Measurements from ENCODE around the gene IZUMO1. TPM values are rescaled to one million over a fixed set of nuclear protein-coding genes. Genes with fewer than 3 reads are reported as not detected.
"Not testable (repeated sequence)": the region's sequence is repeated elsewhere in the genome, so short reads cannot be mapped to it uniquely, and the experiment has no call there.

The IZUMO1 gene
- polyA plus RNA-seq, 1 experiment = not detected

GRCh38 chr19:48720251-48720612 is 26.5 kb downstream of the IZUMO1 start:
- peak overlapping the region; percentile 44 for H3K4me3 ChIP-seq (ENCODE audit: low read depth, low read length)
- DNase-seq (ENCODE audit: low read depth, low spot score) = no peak
- H3K27me3 ChIP-seq (ENCODE audit: control insufficient read depth, insufficient read depth, low read length) = no peaks in the 10 kb centered on the region
- H3K27ac ChIP-seq (ENCODE audit: low read depth, low read length) = no peak overlapping the region
- peaks cover 4% of the 10 kb centered on the region; the same call in 1 of the 2 replicates for H3K9me3 ChIP-seq (ENCODE audit: control insufficient read depth, insufficient read depth, low read length)
- TF ChIP-seq, protein P1, sequence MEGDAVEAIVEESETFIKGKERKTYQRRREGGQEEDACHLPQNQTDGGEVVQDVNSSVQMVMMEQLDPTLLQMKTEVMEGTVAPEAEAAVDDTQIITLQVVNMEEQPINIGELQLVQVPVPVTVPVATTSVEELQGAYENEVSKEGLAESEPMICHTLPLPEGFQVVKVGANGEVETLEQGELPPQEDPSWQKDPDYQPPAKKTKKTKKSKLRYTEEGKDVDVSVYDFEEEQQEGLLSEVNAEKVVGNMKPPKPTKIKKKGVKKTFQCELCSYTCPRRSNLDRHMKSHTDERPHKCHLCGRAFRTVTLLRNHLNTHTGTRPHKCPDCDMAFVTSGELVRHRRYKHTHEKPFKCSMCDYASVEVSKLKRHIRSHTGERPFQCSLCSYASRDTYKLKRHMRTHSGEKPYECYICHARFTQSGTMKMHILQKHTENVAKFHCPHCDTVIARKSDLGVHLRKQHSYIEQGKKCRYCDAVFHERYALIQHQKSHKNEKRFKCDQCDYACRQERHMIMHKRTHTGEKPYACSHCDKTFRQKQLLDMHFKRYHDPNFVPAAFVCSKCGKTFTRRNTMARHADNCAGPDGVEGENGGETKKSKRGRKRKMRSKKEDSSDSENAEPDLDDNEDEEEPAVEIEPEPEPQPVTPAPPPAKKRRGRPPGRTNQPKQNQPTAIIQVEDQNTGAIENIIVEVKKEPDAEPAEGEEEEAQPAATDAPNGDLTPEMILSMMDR (IDR thresholded peaks at IDR 0.05; ENCODE audit: low read depth, low read length) = no peak
- CTCF ChIA-PET = interaction anchor here (0.6 kb wide), 2 partner anchors 198 to 997 kb away, joined by 3 to 5 read pairs; no protein-coding TSS in a partner anchor
- POLR2A ChIA-PET = interaction anchor here (0.6 to 0.9 kb wide), 5 partner anchors 26 to 314 kb away, joined by 3 to 9 read pairs (median 4); no protein-coding TSS in a partner anchor

DNA sequence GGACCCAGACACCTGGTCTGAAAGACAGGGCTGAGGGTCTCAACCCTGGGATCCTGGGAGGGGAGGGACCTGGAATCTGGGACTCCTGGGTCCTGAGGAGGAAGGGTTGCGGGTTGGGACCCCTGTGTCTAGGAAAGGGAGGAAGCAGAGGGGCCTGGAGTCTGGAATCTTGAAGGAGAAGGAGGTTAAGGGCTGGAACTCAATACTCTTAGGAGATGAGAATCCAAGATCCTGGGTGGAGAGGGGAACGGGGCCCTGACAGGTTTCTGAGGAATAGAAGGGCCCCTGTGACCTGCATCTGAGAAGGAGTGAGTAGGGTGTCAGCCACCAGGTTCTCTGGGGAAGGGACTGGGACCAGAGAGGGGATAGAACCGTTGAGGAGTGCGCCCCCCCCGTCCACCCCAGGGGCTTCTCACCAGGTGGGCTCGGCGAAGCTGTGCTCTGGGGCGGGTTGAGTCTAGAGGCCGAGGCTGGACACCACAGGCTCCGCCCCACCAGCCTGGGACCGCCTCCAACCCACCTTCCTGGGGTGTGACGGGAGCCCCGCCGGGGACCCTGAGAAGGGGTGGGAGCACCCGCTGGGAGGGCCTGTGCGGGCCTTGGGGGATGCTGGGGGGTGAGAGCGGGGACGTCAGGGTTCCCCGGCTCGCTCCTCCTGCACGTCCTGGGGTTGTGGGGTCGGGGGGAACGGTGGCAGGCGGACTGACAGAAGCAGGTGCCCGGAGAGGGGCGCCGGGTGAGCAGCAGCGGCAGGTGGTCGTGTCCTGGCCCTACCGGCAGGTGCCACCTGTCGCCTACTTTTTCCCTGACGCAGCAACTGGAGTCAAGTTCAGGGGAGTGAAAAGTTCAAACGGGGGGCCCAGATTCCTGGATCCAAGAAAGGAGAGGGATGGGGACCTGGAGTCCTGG is 27.2 kb downstream of the IZUMO1 start, which contains the start of gene MAMSTR:
TSS of gene MAMSTR (minus strand) at position 463 of the 909 bp plus-strand sequence. CDS start 694 bp downstream, outside the sequence.
- TF ChIP-seq, protein P1 (IDR thresholded peaks at IDR 0.05; ENCODE audit: low read depth, low read length) = no peak
- ChIA-PET POLR2A (no interaction called here), CTCF (no interaction called here)
- Histone ChIP-seq H3K27me3 (ENCODE audit: control insufficient read depth, insufficient read depth, low read length) (no peaks in the 10 kb centered on the region), H3K27ac (ENCODE audit: low read depth, low read length) (no peak within 1 kb of the TSS), H3K4me3 (ENCODE audit: low read depth, low read length) (peak within 1 kb of the TSS; percentile 44), H3K9me3 (ENCODE audit: control insufficient read depth, insufficient read depth, low read length) (peaks cover under 1% of the 10 kb centered on the region; the same call in 1 of the 2 replicates)
- no peak for DNase-seq (ENCODE audit: low read depth, low spot score)

DNA sequence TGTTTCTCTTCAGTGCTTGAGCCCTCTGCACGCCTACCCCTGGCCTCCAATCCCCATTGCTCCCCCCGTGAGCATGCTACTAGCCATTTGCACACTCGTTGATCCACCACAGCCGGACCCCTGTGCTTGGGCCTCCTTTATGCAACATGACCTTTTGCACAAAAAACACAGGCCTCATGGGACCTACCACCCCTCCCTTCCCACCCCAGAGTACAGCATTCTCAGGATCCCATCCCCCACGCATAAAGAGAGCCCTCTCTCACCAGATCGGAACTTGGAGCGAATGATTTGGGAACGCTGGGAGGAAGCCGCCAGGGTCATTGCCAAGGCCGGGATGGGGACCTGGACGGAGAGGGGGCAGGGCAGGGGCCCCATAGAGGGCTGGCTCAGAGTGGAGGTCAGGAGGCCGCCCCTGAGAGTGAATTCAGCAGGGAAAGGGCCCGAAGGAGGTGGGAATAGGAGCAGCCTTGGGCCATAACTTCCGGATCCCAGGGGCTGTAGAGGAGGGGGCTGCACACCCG is 27.9 kb downstream of the IZUMO1 start:
- Histone ChIP-seq H3K27me3 (ENCODE audit: control insufficient read depth, insufficient read depth, low read length) (no peaks in the 10 kb centered on the region), H3K4me3 (ENCODE audit: low read depth, low read length) (no peak overlapping the region), H3K27ac (ENCODE audit: low read depth, low read length) (no peak overlapping the region), H3K9me3 (ENCODE audit: control insufficient read depth, insufficient read depth, low read length) (no peaks in the 10 kb centered on the region; the same call in 1 of the 2 replicates)
- ChIA-PET POLR2A (no interaction called here), CTCF (no interaction called here)
- TF ChIP-seq, protein P1 (IDR thresholded peaks at IDR 0.05; ENCODE audit: low read depth, low read length) = no peak
- DNase-seq (ENCODE audit: low read depth, low spot score) = no peak

GRCh38 chr19:48718106-48718505 is 28.6 kb downstream of the IZUMO1 start:
- H3K27me3 ChIP-seq (ENCODE audit: control insufficient read depth, insufficient read depth, low read length); POLR2A ChIA-PET; CTCF ChIA-PET; DNase-seq (ENCODE audit: low read depth, low spot score); H3K4me3 ChIP-seq (ENCODE audit: low read depth, low read length); H3K27ac ChIP-seq (ENCODE audit: low read depth, low read length); H3K9me3 ChIP-seq (ENCODE audit: control insufficient read depth, insufficient read depth, low read length): not testable (repeated sequence)

GRCh38 chr19:48716562-48717291 is 30.0 kb downstream of the IZUMO1 start:
- peak overlapping the region; percentile 27 for H3K4me3 ChIP-seq (ENCODE audit: low read depth, low read length)
- no peak for DNase-seq (ENCODE audit: low read depth, low spot score)
- H3K27me3 ChIP-seq (ENCODE audit: control insufficient read depth, insufficient read depth, low read length) = no peaks in the 10 kb centered on the region
- H3K27ac ChIP-seq (ENCODE audit: low read depth, low read length) = peak overlapping the region; percentile 31
- CTCF ChIA-PET = interaction anchor here (0.6 to 0.8 kb wide), 2 partner anchors 41 to 491 kb away, joined by 3 read pairs; no protein-coding TSS in a partner anchor
- POLR2A ChIA-PET = interaction anchor here (0.9 to 1.0 kb wide), 2 partner anchors 8 to 36 kb away, joined by 3 read pairs; no protein-coding TSS in a partner anchor
- no peaks in the 10 kb centered on the region; the same call in 1 of the 2 replicates for H3K9me3 ChIP-seq (ENCODE audit: control insufficient read depth, insufficient read depth, low read length)
- TF ChIP-seq, protein P1 (IDR thresholded peaks at IDR 0.05; ENCODE audit: low read depth, low read length) = no peak
